HG02763 (cell line): Measurements from ENCODE around the gene LHX2.

ENCODE experiments used
- ATAC-seq: cut with Tn5 transposase; IDR thresholded peaks from one replicate; pipeline ENCODE4 v1.9.1; 2021; ENCODE audit warnings: mild to moderate bottlenecking, moderate library complexity; ENCODE audit not compliant: unreplicated experiment

LHX2 gene

DNA sequence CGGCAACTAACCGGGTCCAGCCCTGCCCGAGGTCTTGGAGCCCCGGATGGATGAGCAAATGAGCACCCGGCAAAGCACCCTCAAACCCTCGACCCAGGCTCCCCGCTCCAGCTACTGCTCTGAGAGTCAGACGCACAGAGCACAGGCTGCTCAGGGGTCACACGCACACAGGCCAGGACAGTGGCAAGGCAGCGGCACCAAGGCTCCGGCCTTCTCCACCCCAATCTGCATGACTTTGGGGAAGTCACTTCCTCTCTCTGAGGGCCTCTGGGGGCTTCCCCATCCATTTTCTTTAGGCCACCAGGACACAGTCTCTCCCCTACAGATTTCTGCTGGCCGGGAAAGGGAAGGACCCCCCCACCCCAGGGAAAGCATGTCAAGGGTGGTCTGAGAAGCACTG, 18.0 kb downstream of the LHX2 start:
- no peak for ATAC-seq

- ATAC-seq, result no peak
Observed at GRCh38 chr9:124030969-124031451, 19.4 kb downstream of the LHX2 start.

DNA sequence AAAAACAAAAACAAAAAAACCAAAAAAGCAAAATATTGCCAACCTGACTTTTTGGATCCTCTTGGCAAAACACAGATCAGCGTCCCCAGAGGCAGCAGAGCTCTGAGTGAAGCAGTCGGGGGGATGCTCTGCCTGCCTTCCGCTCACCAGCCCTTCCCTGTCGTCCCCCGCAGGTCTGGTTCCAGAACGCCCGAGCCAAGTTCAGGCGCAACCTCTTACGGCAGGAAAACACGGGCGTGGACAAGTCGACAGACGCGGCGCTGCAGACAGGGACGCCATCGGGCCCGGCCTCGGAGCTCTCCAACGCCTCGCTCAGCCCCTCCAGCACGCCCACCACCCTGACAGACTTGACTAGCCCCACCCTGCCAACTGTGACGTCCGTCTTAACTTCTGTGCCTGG, 20.7 kb downstream of the LHX2 start:
- no peak for ATAC-seq

- ATAC-seq, result no peak
Observed at GRCh38 chr9:124033348-124033747, 21.8 kb downstream of the LHX2 start.

DNA sequence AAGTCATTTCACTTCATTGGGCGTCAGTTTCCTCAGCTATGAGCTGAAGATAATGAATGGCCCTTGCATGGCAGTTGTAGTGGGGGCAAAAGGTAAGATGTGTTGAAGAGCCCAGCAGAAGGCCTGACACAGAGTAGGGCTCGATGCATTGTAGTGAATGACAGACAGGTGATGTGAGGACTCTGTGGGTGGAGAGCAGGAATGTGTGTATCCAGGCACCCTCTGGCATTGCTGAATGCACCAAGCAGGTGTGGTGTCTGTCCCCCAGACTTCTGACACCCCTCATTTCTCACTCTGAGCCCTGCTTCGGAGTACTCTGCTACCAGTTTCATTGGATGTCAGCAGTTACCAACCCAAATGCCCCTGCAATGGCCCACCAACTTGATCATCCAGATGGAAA, 22.4 kb downstream of the LHX2 start:
- no peak for ATAC-seq

- ATAC-seq, result no peak
Observed at GRCh38 chr9:124035001-124035650, 23.6 kb downstream of the LHX2 start.

GRCh38 chr9:124036578-124036977, 25.0 kb downstream of the LHX2 start:
- no peak for ATAC-seq

- no peak for ATAC-seq
Observed at GRCh38 chr9:124037790-124038189, 26.2 kb downstream of the LHX2 start.

GRCh38 chr9:124038239-124038638, 26.7 kb downstream of the LHX2 start:
- ATAC-seq, result no peak

GRCh38 chr9:124038790-124039633, 27.4 kb downstream of the LHX2 start:
- no peak for ATAC-seq

GRCh38 chr9:124040186-124040931, 28.8 kb downstream of the LHX2 start:
- ATAC-seq, result no peak

DNA sequence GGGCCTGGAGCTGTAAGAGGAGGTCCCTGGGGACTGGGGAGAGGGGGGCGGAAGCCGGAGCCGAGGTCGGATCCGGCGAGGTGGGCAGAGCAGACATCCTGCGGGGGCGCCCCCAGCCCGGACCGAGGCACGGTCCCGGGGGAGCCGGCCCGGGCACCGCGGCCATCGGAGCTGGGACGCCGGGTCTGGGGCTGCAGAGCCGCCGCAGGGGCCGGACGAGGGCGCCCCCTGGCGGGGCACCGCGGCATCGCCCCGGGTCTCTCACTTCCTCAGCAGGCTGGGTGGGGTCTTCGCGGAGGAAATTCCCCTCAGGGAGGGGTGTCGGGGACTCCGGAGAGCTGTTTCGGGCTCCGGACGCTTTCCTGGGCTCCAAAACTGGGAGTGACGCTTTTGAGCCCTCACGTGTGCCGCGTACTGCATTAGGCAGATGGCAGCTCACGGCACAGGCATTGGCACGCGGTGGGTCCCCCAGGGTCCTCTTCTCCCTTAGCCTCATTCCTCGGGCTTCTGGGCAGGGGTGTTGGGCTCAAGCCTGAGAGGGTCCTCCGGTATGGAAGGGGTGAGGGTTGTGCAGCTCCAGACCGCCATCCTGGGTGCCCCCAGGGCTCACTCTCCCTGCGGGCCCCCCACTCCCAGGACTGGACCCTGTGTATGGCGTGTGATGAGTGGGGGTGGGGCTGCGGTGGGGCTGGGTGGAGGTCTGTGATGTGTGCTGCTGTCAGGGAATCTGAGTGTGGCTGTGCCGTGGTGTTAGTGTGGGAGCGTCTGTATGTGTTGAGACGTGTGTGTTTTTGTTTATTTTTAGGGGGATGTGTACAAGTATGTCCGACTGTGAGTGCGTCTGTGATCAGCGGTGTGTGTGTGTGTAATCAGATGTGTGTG, 29.6 kb downstream of the LHX2 start:
- no peak for ATAC-seq

DNA sequence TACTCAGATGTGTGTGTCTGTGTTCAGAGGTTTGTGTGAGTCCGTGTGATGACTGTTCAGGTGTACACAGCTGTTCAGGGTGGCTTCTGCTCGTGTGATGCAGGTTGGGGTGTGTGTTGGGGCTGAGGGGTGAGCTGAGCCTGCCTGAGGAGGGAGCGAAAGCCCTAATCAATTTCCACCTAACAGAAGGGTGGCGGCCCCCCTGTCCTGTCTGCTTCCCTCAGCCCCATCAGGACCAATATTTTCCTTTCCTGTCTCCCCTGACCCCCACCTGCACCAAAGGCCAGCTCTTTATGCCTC, 30.2 kb downstream of the LHX2 start:
- no peak for ATAC-seq

- no peak for ATAC-seq
Observed at GRCh38 chr9:124042201-124042721, 30.7 kb downstream of the LHX2 start.

GRCh38 chr9:124044448-124044847, 32.9 kb downstream of the LHX2 start:
- no peak for ATAC-seq

DNA sequence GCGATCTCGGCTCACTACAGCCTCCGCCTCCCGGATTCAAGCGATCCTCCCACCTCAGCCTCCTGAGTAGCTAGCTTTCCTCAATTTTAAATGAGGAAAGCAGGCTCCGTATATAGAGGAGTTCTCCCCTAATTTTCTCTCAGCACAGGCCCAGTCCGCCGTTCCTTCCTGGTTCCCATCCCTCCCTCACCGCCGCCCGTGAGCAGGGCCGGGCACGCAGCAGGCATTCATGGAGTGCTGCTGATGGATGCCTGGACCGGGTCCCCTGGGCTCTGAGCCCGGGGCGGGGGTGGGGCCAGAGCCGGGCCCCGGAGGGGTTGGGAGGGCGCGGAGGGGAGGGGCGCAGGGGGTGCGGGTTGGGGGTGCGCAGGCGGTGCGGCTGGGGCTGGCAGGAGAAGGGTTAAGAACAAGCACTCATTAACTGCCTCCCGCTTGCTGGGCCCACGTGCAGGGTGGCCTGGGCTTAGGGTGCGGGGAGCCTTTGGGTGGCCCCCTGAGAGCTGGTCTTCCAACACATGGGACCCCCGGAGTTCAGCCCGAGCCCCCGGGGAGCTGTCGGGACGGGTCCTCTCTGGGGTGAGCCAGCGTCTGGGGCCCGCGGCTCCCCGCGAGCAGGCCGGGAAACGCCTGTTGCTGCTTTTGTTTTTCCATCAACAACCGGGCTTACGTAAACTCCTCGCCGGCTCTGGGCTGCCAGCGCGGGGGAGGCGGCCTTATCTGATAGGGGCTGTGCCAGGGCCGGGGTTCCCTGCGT, 33.7 kb downstream of the LHX2 start:
- ATAC-seq, result no peak

DNA sequence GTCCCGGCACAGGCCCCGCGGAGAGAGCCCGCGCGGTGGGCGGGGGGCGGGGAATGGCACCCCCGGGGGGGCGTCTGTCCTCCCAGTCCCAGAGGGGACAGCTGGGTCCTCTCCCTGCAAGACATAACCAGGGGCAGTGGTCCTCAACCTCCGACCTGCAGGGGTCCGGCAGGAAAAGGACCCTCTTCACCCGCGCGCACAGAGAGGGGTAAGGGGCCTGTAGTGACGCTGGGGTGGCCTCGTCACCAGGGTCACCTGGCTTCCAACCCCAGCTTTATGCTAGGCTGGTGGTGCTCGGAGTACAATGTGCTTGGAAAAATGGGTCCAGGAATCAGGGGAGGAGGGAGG, 34.2 kb downstream of the LHX2 start:
- no peak for ATAC-seq

- ATAC-seq, result no peak
Observed at GRCh38 chr9:124046189-124046588, 34.6 kb downstream of the LHX2 start.

- no peak for ATAC-seq
Observed at GRCh38 chr9:124047251-124047672, 35.7 kb downstream of the LHX2 start.

GRCh38 chr9:124050955-124051354, 39.4 kb downstream of the LHX2 start:
- no peak for ATAC-seq
